WTC11 (cell line): ENCODE data around the gene CAMK2D. TPM values are rescaled to one million over a fixed set of nuclear protein-coding genes. Genes with fewer than 3 reads are reported as not detected.

Experiments
- ATAC-seq: fragments of 200-7000 bp; cut with Tn5 transposase; 2 replicates; pipeline ENCODE4 v1.10.0; 2021; ENCODE audit warnings: mild to moderate bottlenecking, moderate library complexity
- CTCF ChIA-PET: fragments of 300-600 bp; sonication (Branson Sonifier 250); formaldehyde crosslinking; loops from one replicate; lab custom pipeline; 2021; ENCODE audit warnings: antibody characterized with exemption; lab: Charles Lee
- POLR2A ChIA-PET: fragments of 350-600 bp; sonication (Branson Sonifier 250); formaldehyde crosslinking; loops from one replicate; lab custom pipeline; 2021; ENCODE audit warnings: antibody characterized with exemption; lab: Charles Lee
- DNase-seq: peaks from one replicate; pipeline ENCODE4 v3.0.0; 2021; ENCODE audit warnings: low spot score
- H3K27ac Mint-ChIP-seq: 2 replicates; pipeline ENCODE4 v1.8.0; 2021; ENCODE audit warnings: mixed read lengths
- H3K27me3 Mint-ChIP-seq: 2 replicates; pipeline ENCODE4 v1.8.0; 2021; ENCODE audit warnings: low read depth, mild to moderate bottlenecking, moderate library complexity, mixed read lengths
- H3K36me3 Mint-ChIP-seq: 2 replicates; pipeline ENCODE4 v1.8.0; 2021; ENCODE audit warnings: mixed read lengths
- H3K4me1 Mint-ChIP-seq: 2 replicates; pipeline ENCODE4 v1.8.0; 2022; ENCODE audit warnings: mixed read lengths
- H3K4me3 Mint-ChIP-seq: 2 replicates; pipeline ENCODE4 v1.8.0; 2021; ENCODE audit warnings: mild to moderate bottlenecking, moderate library complexity, mixed read lengths
- H3K9me3 Mint-ChIP-seq: 2 replicates; pipeline ENCODE4 v1.8.0; 2021; ENCODE audit warnings: mixed read lengths
- ETV6 ChIP-seq: sonication (generic); formaldehyde crosslinking; IDR thresholded peaks from 2 replicates; pipeline ENCODE4 v1.8.1; 2022; ENCODE audit warnings: mild to moderate bottlenecking, missing genetic modification reagents
- FOXK1 ChIP-seq: sonication (generic); formaldehyde crosslinking; IDR thresholded peaks from 2 replicates; pipeline ENCODE4 v1.8.0; 2022; ENCODE audit warnings: mild to moderate bottlenecking, moderate library complexity, missing genetic modification reagents
- FOXP1 ChIP-seq: sonication (generic); formaldehyde crosslinking; IDR thresholded peaks from 2 replicates; pipeline ENCODE4 v1.8.0; 2022; ENCODE audit warnings: missing genetic modification reagents, mild to moderate bottlenecking, moderate library complexity, borderline replicate concordance
- GABPB1 ChIP-seq: sonication (generic); formaldehyde crosslinking; IDR thresholded peaks from 2 replicates; pipeline ENCODE4 v1.8.1; 2023; ENCODE audit warnings: mild to moderate bottlenecking, missing genetic modification reagents
- JUN ChIP-seq: sonication (generic); formaldehyde crosslinking; IDR thresholded peaks from 2 replicates; pipeline ENCODE4 v1.8.0; 2023; ENCODE audit warnings: mild to moderate bottlenecking, missing genetic modification reagents
- NFYB ChIP-seq: sonication (generic); formaldehyde crosslinking; conservative IDR thresholded peaks from 2 replicates; pipeline ENCODE4 v1.8.0; 2022; ENCODE audit warnings: low read depth, missing genetic modification reagents
- PRRX2 ChIP-seq: fragments of 250-450 bp; sonication (Bioruptor Pico); IDR thresholded peaks from 2 replicates; pipeline ENCODE4 v1.8.0; 2021; ENCODE audit warnings: mild to moderate bottlenecking
- TCF7 ChIP-seq: sonication (generic); formaldehyde crosslinking; IDR thresholded peaks from 2 replicates; pipeline ENCODE4 v1.8.0; 2022; ENCODE audit warnings: mild to moderate bottlenecking, low read depth, missing genetic modification reagents, moderate library complexity
- ZBTB21 ChIP-seq: sonication (generic); formaldehyde crosslinking; IDR thresholded peaks from 2 replicates; pipeline ENCODE4 v1.8.1; 2023; ENCODE audit warnings: mild to moderate bottlenecking, missing genetic modification reagents, borderline replicate concordance
- ZNF121 ChIP-seq: sonication (generic); formaldehyde crosslinking; IDR thresholded peaks from 2 replicates; pipeline ENCODE4 v1.8.0; 2023; ENCODE audit warnings: missing genetic modification reagents
- ZNF138 ChIP-seq: sonication (generic); formaldehyde crosslinking; conservative IDR thresholded peaks from 2 replicates; pipeline ENCODE4 v1.8.1; 2022; ENCODE audit warnings: mild to moderate bottlenecking, moderate library complexity, missing genetic modification reagents
- ZNF219 ChIP-seq: sonication (generic); formaldehyde crosslinking; IDR thresholded peaks from 2 replicates; pipeline ENCODE4 v1.8.0; 2023; ENCODE audit warnings: missing genetic modification reagents, mild to moderate bottlenecking, borderline replicate concordance
- ZNF416 ChIP-seq: fragments of 250-450 bp; sonication (Bioruptor Pico); IDR thresholded peaks from 2 replicates; pipeline ENCODE4 v1.9.0; 2021; ENCODE audit warnings: mild to moderate bottlenecking, inconsistent platforms
- ZNF671 ChIP-seq: fragments of 250-450 bp; sonication (Bioruptor Pico); IDR thresholded peaks from 2 replicates; pipeline ENCODE4 v1.8.0; 2021; ENCODE audit warnings: mild to moderate bottlenecking
- total RNA-seq: library from RNA; stranded (reverse); gene quantifications from 3 replicates; pipeline ENCODE4 v1.2.3, GENCODE V29; 2021
- TF ChIP-seq, protein P1 (sequence below): fragments of 250-450 bp; sonication (Bioruptor Pico); IDR thresholded peaks from 2 replicates; pipeline ENCODE4 v1.9.0; 2021; ENCODE audit warnings: mild to moderate bottlenecking, borderline replicate concordance
- TF ChIP-seq, protein P2 (sequence below): sonication (generic); formaldehyde crosslinking; IDR thresholded peaks from 2 replicates; pipeline ENCODE4 v1.8.0; 2022; ENCODE audit warnings: mild to moderate bottlenecking, missing genetic modification reagents
- TF ChIP-seq, protein P3 (sequence below): fragments of 250-450 bp; sonication (Bioruptor Pico); conservative IDR thresholded peaks from 2 replicates; pipeline ENCODE4 v1.9.0; 2021; ENCODE audit warnings: mild to moderate bottlenecking
- TF ChIP-seq, protein P4 (sequence below): fragments of 250-450 bp; sonication (Bioruptor Pico); IDR thresholded peaks from 2 replicates; pipeline ENCODE4 v1.8.0; 2021; ENCODE audit warnings: mild to moderate bottlenecking
- TF ChIP-seq, protein P5 (sequence below): sonication (generic); formaldehyde crosslinking; IDR thresholded peaks from 2 replicates; pipeline ENCODE4 v1.8.1; 2023; ENCODE audit warnings: mild to moderate bottlenecking, missing genetic modification reagents

Gene CAMK2D
- total RNA-seq, 1 experiment from 2014 or later: 16.5 TPM

DNA sequence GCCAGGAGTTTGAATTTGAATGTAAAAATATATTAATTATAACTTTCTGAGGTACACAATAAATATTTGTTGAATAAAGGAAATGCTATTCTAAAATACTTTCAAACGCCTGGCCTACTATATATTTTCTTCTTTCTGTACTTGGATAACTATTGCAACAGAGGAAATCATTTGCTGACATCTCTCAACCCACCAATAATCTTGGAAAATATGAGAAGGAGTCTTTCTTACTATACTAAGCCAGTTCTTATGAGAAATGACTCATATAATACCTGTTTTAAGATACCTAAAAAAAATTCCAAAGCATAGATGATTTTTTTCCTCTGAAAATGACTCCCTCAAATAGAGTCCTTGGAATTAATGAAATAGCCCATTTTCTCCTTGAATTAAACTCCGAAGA is 64.1 kb downstream of the CAMK2D start (continued):
- TF ChIP-seq, protein P1, sequence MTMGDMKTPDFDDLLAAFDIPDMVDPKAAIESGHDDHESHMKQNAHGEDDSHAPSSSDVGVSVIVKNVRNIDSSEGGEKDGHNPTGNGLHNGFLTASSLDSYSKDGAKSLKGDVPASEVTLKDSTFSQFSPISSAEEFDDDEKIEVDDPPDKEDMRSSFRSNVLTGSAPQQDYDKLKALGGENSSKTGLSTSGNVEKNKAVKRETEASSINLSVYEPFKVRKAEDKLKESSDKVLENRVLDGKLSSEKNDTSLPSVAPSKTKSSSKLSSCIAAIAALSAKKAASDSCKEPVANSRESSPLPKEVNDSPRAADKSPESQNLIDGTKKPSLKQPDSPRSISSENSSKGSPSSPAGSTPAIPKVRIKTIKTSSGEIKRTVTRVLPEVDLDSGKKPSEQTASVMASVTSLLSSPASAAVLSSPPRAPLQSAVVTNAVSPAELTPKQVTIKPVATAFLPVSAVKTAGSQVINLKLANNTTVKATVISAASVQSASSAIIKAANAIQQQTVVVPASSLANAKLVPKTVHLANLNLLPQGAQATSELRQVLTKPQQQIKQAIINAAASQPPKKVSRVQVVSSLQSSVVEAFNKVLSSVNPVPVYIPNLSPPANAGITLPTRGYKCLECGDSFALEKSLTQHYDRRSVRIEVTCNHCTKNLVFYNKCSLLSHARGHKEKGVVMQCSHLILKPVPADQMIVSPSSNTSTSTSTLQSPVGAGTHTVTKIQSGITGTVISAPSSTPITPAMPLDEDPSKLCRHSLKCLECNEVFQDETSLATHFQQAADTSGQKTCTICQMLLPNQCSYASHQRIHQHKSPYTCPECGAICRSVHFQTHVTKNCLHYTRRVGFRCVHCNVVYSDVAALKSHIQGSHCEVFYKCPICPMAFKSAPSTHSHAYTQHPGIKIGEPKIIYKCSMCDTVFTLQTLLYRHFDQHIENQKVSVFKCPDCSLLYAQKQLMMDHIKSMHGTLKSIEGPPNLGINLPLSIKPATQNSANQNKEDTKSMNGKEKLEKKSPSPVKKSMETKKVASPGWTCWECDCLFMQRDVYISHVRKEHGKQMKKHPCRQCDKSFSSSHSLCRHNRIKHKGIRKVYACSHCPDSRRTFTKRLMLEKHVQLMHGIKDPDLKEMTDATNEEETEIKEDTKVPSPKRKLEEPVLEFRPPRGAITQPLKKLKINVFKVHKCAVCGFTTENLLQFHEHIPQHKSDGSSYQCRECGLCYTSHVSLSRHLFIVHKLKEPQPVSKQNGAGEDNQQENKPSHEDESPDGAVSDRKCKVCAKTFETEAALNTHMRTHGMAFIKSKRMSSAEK (CRISPR knock-in tag): no peak
- TF ChIP-seq, protein P2, sequence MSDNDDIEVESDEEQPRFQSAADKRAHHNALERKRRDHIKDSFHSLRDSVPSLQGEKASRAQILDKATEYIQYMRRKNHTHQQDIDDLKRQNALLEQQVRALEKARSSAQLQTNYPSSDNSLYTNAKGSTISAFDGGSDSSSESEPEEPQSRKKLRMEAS: no peak
- TF ChIP-seq NFYB (CRISPR knock-in tag) (no peak), ZNF121 (CRISPR knock-in tag) (no peak), GABPB1 (CRISPR knock-in tag) (no peak), TCF7 (CRISPR knock-in tag) (no peak), ZNF219 (CRISPR knock-in tag) (no peak), ZBTB21 (CRISPR knock-in tag) (no peak), ETV6 (CRISPR knock-in tag) (no peak), ZNF138 (CRISPR knock-in tag) (no peak), FOXK1 (CRISPR knock-in tag) (no peak), FOXP1 (CRISPR knock-in tag) (no peak), ZNF671 (CRISPR knock-in tag) (no peak)
- TF ChIP-seq, protein P3, sequence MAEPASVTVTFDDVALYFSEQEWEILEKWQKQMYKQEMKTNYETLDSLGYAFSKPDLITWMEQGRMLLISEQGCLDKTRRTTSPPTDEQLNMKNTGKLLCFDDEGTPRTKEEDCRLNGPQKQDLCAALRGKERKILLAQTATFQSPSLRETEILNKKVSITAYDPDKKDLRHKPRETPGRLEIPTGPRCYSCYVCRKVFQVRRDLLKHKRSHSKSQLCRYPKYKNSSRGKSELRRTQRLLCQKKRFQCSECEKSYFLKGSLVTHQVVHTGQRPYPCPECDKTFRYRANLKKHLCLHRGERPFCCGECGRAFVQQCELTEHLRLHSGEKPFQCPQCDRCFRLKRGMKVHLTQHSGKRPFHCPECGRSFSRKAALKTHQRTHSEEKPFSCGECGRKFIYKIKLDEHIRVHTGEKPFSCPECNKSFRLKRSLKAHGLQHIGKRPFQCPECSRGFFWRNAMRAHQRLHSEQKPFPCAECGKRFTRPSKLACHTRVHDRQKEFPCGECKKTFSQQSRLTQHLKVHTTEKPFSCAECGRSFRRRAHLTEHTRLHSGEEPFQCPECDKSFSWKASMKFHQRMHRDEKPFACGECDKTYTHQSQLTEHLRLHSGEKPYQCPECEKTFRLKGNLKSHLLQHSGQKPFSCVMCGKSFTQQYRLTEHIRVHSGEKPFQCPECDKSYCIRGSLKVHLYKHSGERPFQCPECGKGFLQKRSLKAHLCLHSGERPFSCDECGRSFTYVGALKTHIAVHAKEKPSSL (CRISPR knock-in tag): no peak
- TF ChIP-seq, protein P4, sequence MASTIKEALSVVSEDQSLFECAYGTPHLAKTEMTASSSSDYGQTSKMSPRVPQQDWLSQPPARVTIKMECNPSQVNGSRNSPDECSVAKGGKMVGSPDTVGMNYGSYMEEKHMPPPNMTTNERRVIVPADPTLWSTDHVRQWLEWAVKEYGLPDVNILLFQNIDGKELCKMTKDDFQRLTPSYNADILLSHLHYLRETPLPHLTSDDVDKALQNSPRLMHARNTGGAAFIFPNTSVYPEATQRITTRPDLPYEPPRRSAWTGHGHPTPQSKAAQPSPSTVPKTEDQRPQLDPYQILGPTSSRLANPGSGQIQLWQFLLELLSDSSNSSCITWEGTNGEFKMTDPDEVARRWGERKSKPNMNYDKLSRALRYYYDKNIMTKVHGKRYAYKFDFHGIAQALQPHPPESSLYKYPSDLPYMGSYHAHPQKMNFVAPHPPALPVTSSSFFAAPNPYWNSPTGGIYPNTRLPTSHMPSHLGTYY (CRISPR knock-in tag): no peak
- TF ChIP-seq, protein P5, sequence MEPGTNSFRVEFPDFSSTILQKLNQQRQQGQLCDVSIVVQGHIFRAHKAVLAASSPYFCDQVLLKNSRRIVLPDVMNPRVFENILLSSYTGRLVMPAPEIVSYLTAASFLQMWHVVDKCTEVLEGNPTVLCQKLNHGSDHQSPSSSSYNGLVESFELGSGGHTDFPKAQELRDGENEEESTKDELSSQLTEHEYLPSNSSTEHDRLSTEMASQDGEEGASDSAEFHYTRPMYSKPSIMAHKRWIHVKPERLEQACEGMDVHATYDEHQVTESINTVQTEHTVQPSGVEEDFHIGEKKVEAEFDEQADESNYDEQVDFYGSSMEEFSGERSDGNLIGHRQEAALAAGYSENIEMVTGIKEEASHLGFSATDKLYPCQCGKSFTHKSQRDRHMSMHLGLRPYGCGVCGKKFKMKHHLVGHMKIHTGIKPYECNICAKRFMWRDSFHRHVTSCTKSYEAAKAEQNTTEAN (CRISPR knock-in tag): no peak
- TF ChIP-seq, all 79 proteins: peak for 0

DNA sequence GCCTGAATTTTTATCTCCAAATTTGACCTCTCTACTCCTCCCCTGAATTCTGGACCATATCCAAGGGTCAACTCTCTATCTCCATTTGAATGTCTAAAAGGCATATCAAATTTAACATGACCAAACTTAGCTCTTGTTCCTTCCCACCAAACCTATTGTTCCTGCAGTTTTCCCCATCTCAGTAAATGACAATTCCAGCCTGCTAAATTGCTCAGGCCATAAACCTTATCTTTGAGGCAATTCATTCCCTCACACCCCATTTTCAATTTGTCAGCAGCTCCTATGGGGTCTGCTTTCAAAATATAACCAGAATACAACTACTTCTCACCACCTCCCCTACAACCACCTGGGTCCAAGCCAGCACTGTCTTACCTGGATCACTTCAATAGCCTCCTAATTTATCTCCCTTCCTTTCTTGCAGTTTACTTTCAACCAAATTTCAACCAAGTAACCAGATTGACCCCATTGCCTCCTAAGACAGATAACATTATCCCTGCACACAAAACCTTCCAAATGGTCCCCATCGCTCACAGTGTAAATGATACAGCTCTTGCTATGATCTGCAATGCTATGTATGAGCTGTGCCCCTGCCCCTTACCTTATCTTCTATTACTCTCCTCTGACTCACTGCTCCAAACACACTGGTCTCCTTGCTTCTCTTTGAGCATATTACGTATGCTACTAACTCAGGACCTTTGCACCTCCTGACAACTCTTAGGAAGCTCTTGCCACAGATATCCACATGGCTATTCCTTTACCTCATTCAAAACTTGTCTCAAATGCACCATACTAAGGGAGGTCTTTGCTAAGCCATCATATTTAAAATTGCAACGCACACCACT is 66.0 kb downstream of the CAMK2D start:
- Mint-ChIP-seq H3K4me3 (no peak overlapping the region), H3K36me3 (no peaks in the 10 kb centered on the region), H3K9me3 (no peaks in the 10 kb centered on the region), H3K4me1 (no peaks in the 10 kb centered on the region), H3K27ac (no peak overlapping the region)
- ChIA-PET CTCF (no interaction called here), POLR2A (interaction anchor here (0.6 kb wide), 1 partner anchor 538 kb away, joined by 3 read pairs; no protein-coding TSS in a partner anchor)
- ATAC-seq (no peak), DNase-seq (no peak)
- TF ChIP-seq PRRX2 (no peak), JUN (no peak), ZNF416 (CRISPR knock-in tag) (no peak)
- TF ChIP-seq, all 79 proteins: peak for 0
- no peaks in the 10 kb centered on the region for H3K27me3 Mint-ChIP-seq
